Neutrophil (primary cell): ENCODE results near the gene COPB1.

Experiments
- H3K27ac ChIP-seq: fragments of 200-600 bp; sonication (generic); 2 replicates; pipeline ENCODE4 v1.5.1; 2016; ENCODE audit warnings: mild to moderate bottlenecking, moderate library complexity
- H3K27me3 ChIP-seq: fragments of 200-600 bp; sonication (generic); 2 replicates; pipeline ENCODE4 v1.6.0; 2016; ENCODE audit warnings: mild to moderate bottlenecking
- H3K36me3 ChIP-seq: fragments of 200-600 bp; sonication (generic); 2 replicates; pipeline ENCODE4 v1.5.1; 2017
- H3K4me1 ChIP-seq, 2 experiments: fragments of 200-600 bp in 1 of 2; sonication (generic) in 1 of 2; 1 replicate in 1 of 2; 2 replicates in 1 of 2; pipeline versions ENCODE4 v1.5.1 to v1.6.1; 2013 to 2016; ENCODE audit warnings: low read depth in 1 of 2, low read length in 1 of 2, mild to moderate bottlenecking in 1 of 2, moderate library complexity in 1 of 2; ENCODE audit not compliant: control insufficient read depth in 1 of 2, insufficient read depth in 1 of 2
- H3K4me3 ChIP-seq, 2 experiments: fragments of 200-600 bp in 1 of 2; sonication (generic) in 1 of 2; 1 replicate in 1 of 2; 2 replicates in 1 of 2; pipeline ENCODE4 v1.5.1; 2013 to 2016; ENCODE audit warnings: low read depth in 1 of 2, low read length in 1 of 2, mild to moderate bottlenecking in 1 of 2, moderate library complexity in 1 of 2
- H3K9me3 ChIP-seq: fragments of 200-600 bp; sonication (generic); 2 replicates; pipeline ENCODE4 v1.5.1; 2016
- TF ChIP-seq, protein P1 (sequence below): fragments of 200-600 bp; sonication (generic); IDR thresholded peaks from 2 replicates; pipeline ENCODE4 v1.5.1; 2016; ENCODE audit warnings: antibody characterized with exemption

The COPB1 gene

DNA sequence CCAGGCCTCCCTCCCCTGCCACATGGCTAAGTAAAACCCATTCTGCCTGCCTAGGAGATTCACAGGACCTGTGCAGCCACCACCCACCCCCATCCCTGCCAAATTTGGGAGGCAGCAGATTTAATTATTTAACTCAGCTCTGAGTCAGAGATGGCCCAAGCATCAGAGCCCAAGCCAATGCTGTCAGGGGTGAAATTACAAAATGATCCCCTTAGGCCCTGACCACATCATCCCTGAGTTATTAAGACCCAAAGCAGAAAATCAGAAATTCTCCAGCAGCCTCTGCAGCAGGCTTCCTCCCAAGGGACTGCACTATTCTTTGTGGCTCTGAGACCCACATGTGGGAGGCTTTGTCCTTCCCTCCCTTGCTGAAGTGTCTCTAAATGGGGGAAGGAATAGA lies 87.8 kb downstream of the COPB1 start:
- Histone ChIP-seq H3K27me3 (no peaks in the 10 kb centered on the region), H3K9me3 (no peaks in the 10 kb centered on the region), H3K36me3 (no peaks in the 10 kb centered on the region), H3K4me1 (no peaks in the 10 kb centered on the region), H3K27ac (no peak overlapping the region), H3K4me3 (no peak overlapping the region)
- TF ChIP-seq, protein P1, sequence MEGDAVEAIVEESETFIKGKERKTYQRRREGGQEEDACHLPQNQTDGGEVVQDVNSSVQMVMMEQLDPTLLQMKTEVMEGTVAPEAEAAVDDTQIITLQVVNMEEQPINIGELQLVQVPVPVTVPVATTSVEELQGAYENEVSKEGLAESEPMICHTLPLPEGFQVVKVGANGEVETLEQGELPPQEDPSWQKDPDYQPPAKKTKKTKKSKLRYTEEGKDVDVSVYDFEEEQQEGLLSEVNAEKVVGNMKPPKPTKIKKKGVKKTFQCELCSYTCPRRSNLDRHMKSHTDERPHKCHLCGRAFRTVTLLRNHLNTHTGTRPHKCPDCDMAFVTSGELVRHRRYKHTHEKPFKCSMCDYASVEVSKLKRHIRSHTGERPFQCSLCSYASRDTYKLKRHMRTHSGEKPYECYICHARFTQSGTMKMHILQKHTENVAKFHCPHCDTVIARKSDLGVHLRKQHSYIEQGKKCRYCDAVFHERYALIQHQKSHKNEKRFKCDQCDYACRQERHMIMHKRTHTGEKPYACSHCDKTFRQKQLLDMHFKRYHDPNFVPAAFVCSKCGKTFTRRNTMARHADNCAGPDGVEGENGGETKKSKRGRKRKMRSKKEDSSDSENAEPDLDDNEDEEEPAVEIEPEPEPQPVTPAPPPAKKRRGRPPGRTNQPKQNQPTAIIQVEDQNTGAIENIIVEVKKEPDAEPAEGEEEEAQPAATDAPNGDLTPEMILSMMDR = no peak

DNA sequence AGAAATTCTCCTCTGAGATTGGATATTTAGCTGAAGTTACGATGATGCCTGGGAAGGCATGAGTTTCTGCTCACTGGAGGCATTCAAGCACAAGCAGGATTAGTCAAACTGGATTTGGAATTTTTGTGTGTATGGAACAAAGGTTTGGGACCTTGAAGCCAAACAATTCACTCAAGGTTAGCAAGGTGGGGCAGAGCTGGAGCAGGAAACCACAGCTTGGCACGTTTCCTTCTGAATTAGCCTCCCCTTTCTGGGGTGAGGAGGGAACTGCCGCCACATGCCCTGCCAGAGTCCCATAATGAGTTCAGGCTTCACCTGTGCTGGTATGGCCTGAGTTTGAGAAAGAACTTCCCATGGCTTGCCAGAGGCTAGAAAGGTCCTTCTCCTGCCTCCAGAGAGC lies 89.7 kb downstream of the COPB1 start:
- Histone ChIP-seq H3K9me3 (no peaks in the 10 kb centered on the region), H3K27me3 (no peaks in the 10 kb centered on the region), H3K27ac (no peak overlapping the region), H3K4me1 (no peaks in the 10 kb centered on the region), H3K36me3 (no peaks in the 10 kb centered on the region), H3K4me3 (no peak overlapping the region)
- TF ChIP-seq, protein P1 = no peak

DNA sequence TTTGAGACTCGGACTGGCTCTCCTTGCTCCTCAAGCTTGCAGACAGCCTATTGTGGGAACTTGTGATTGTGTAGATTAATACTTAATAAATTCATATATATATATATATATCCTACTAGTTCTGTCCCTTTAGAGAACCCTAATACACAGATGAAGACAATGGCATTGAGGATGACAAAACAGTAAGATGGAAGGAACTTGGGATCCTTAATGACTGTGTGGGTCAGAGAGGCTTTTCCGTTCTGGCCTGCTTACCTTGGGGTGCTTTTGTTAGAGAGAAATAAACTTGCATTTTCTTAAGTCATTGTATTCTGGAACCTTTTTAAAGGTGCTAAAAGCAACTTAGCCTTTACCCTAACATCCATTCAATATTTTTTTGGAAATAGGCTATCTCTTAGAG lies 91.0 kb downstream of the COPB1 start:
- Histone ChIP-seq H3K36me3 (no peaks in the 10 kb centered on the region), H3K27me3 (no peaks in the 10 kb centered on the region), H3K27ac (no peak overlapping the region), H3K9me3 (no peaks in the 10 kb centered on the region), H3K4me3 (no peak overlapping the region), H3K4me1 (no peaks in the 10 kb centered on the region)
- TF ChIP-seq, protein P1 = no peak
